D721Med (cell line): ENCODE data around the gene MED26.

Source experiments
- DNase-seq: peaks from one replicate; pipeline ENCODE4 v3.0.0; 2011; ENCODE audit warnings: low spot score; ENCODE audit not compliant: insufficient read length
- FAIRE-seq: peaks from 2 replicates; lab custom pipeline; 2011; peaks lifted over from hg19 to GRCh38; lab: Jason Lieb, UNC
- TF ChIP-seq, protein P1 (sequence below): IDR thresholded peaks from 2 replicates; pipeline ENCODE4 v1.5.1; 2012; ENCODE audit warnings: mild to moderate bottlenecking, control low read depth; ENCODE audit not compliant: insufficient read depth; ENCODE audit errors: missing control alignments

MED26 gene

DNA sequence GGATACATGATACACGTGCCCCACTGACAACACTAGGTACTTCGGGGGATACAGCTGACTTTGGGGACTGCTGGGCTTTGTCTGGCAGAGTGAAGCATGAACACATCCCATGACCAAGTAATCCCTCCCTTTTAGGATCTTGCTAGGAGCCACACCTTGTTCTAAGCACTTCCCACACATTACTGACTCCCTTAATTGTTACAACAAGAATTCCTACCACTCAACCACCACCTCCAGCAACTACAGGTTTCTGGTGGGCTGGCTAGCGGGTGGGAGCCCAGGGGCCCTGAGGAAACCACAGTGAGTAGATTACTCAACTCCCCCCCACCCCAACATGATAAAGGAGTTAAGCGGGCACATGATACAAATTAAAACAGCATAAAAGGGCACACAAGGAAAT lies 48.6 kb downstream of the MED26 start:
- TF ChIP-seq, protein P1, sequence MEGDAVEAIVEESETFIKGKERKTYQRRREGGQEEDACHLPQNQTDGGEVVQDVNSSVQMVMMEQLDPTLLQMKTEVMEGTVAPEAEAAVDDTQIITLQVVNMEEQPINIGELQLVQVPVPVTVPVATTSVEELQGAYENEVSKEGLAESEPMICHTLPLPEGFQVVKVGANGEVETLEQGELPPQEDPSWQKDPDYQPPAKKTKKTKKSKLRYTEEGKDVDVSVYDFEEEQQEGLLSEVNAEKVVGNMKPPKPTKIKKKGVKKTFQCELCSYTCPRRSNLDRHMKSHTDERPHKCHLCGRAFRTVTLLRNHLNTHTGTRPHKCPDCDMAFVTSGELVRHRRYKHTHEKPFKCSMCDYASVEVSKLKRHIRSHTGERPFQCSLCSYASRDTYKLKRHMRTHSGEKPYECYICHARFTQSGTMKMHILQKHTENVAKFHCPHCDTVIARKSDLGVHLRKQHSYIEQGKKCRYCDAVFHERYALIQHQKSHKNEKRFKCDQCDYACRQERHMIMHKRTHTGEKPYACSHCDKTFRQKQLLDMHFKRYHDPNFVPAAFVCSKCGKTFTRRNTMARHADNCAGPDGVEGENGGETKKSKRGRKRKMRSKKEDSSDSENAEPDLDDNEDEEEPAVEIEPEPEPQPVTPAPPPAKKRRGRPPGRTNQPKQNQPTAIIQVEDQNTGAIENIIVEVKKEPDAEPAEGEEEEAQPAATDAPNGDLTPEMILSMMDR, result no peak
- FAIRE-seq (no peak), DNase-seq (no peak)

DNA sequence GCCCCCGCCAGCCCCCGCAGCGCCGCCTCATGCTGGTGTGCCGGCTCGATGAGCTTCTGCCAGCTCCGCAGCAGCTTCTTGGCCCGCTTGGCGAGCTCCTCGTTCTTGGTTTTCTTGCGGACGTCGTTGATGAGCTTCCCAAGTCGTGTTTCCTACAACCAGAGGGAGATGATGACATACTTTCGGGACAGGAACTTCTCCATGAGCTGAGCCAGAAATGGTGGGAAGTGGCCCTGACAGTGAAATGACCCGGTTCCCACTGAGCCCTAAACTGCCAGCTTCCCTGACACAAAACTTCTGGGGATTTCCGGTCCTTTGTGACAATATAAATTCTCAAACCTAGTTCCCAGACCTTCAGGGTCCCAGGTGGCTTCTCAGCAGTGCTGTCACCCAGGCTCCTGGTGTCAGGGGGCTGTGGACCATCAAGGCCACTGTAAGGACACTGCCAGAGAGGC lies 50.4 kb downstream of the MED26 start:
- TF ChIP-seq, protein P1, result no peak
- no peak for FAIRE-seq
- DNase-seq, result no peak

DNA sequence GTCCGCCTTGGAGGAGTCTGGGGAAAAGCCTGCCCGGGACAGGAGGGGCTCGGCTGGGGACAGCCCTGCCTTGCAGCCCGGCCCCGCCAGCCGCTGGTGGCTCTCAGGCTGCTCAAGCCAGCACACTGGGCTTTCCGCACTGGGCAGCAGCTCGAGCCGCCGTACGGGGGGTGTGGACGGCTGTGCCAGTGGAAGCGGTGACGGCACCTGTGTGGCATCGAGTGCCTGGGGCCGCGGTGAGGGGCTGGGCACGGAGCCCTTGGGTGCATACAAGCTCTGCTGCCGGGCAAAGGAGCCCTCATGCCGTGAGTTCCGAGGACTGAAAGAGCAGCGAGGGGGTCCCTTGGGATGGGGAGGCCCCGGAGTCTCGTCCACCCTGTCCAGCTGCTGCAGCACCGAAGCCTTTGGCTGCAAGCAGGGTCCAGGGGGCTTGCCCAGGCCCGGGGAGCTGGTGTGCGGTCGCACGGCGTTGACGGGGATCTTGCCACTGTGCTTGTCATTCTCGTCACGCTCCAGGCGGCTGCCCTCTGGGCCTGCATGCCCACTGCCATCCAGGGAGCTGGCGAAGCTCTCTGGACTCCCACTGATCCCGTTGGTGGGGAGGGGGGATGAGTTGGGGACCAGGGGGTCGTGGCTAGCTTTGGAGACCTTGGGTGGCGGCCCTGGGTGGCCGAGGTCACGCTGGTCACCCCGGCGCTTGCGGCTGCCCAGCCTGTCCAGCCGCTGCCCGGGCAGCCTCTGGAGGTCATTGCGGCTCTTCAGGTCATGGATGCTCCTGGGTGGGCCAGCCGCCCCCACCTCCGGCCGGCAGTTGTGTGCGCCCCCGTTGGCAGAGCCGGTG lies 51.1 kb downstream of the MED26 start:
- DNase-seq (no peak), FAIRE-seq (no peak)
- TF ChIP-seq, protein P1, result no peak

DNA sequence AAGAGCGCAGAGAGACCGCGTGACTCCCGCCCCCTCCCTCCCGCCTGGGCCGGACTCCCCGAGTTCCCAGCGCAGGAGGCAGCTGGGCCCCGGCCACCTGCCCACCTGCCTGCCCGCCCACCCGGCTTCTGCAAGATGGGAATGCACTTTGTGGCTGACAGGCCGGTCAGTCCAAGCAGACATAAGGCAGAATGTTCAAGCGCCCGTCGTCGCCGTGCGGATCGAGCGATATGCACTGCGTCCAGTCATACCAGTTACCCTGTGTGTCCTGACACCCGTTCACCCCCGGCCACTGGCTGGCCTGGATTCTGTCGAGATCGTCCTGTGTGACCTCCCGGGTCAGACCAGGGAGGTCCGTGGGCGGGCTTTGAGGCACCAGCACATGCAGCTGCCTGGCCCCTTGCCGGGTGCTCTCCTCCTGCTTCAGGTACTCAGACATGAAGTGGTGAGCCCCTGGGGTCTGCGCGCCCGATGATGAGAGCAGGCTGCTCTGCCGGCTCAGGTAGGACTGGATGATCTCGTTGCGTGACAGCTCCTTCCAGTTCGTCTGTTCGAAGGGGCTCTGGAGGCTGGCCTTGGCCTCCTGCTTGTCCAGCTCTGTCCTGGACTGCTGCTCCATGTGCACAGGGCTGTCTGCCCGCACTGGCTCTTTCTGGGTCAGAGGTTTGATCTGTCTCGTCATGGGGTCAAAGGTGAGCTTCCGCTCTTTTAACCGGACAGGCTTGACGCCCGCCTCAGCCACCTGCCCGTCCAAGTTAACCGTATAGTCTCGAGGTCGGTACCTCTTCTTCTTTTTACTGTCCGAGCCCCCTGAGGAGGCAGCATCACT lies 51.9 kb downstream of the MED26 start:
- FAIRE-seq (no peak), DNase-seq (no peak)
- TF ChIP-seq, protein P1, result no peak

DNA sequence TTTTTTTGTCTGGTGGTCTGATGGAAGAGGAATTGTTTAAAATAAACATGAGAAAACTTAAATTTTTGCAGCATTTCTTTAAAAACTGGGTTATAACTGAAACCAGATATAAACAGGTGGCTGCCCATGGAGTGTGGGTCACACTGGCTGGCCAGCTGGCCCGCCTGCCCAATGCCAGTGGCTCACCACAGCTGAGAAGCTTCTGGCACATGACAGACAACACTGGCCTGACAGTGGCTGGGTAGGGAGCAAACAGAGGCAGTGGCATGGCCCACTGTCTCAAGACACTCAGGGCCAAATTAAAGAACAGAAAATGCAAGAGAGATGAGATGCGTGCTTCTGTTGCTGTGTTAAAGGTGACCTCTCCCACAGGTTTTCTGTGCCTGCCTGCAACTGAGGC lies 52.7 kb downstream of the MED26 start:
- TF ChIP-seq, protein P1, result no peak
- FAIRE-seq, result no peak

DNA sequence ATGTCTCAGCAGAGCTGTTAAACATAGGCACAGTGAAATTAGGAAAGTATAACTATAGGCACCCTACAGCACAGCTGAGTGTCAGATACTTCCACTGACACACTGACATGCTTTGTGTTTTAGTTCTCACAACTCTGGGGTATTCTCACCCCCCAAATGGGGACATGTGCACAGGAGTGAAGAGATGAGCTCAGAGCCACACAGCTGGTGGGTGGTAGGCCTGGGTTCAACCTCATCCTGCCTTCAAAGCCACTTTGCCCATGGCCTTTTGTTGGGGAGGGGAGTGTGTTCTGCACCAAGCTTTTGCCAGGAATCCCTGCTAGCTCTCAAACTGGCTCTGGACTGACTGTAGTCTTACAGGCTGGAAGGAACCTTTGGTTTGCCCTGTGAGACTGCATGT lies 54.1 kb downstream of the MED26 start:
- DNase-seq (no peak), FAIRE-seq (no peak)
- TF ChIP-seq, protein P1, result no peak

More for the DNA sequence above, 52.7 kb downstream of the MED26 start:
- no peak for DNase-seq
